Muscle of leg (tissue), 11 donors: ENCODE data around the gene SLC51B. TPM values are rescaled to one million over a fixed set of nuclear protein-coding genes. Genes with fewer than 3 reads are reported as not detected.
"Not testable (repeated sequence)": the region's sequence is repeated elsewhere in the genome, so short reads cannot be mapped to it uniquely, and the experiment has no call there.

Experiments
- DNase-seq: peaks from one replicate; pipeline ENCODE4 v3.0.0; 2013
- H3K27ac ChIP-seq: one replicate; pipeline ENCODE4 v1.5.1; 2013; ENCODE audit warnings: mild to moderate bottlenecking, low read length, control low read depth
- H3K27me3 ChIP-seq: one replicate; pipeline ENCODE4 v1.6.1; 2013; ENCODE audit warnings: low read length; ENCODE audit not compliant: control insufficient read depth, insufficient read depth
- H3K36me3 ChIP-seq: one replicate; pipeline ENCODE4 v1.6.1; 2013; ENCODE audit warnings: low read length; ENCODE audit not compliant: control insufficient read depth, insufficient read depth
- H3K4me1 ChIP-seq: one replicate; pipeline ENCODE4 v1.6.1; 2013; ENCODE audit warnings: low read length; ENCODE audit not compliant: control insufficient read depth, insufficient read depth
- H3K4me3 ChIP-seq: one replicate; pipeline ENCODE4 v1.5.1; 2013; ENCODE audit warnings: low read length, control low read depth
- H3K9me3 ChIP-seq: replicated peaks from 2 replicates; pipeline ENCODE4 v1.6.1; 2013; ENCODE audit warnings: low read depth, low read length; ENCODE audit not compliant: control insufficient read depth
- WGBS: methylation state at CpG from one replicate; pipeline ENCODE4 v1.1.5; 2013; ENCODE audit warnings: missing lambda C conversion rate; ENCODE audit not compliant: insufficient coverage; 5-methylcytosine and 5-hydroxymethylcytosine counted together
- polyA plus RNA-seq, 8 donors: library from polyadenylated mRNA; unstranded; fragments of 120-200 nt; gene quantifications; one replicate each; pipeline versions ENCODE4 v1.2.1 to v1.2.3, GENCODE V29; 2013; ENCODE audit warnings: inconsistent platforms in 1 of 8, low replicate concordance in 1 of 8; ENCODE audit not compliant: insufficient read length in 8 of 8, insufficient read depth in 1 of 8
- total RNA-seq: library from RNA; stranded (reverse); fragments of 120-200 nt; gene quantifications from one replicate; pipeline ENCODE4 v1.2.4, GENCODE V29; 2013

SLC51B gene
- total and polyA plus RNA-seq, 9 donors: 0.71 to 3.0 (median 1.5) TPM

- Histone ChIP-seq H3K4me3 (no peak overlapping the region), H3K36me3 (peaks cover 62% of the 10 kb centered on the region), H3K4me1 (peaks cover 13% of the 10 kb centered on the region), H3K9me3 (no peaks in the 10 kb centered on the region), H3K27me3 (no peaks in the 10 kb centered on the region), H3K27ac (no peak overlapping the region)
- DNase-seq: no peak
- WGBS: 89% methylated on average over 2 of the region's 6 CpGs
Observed at GRCh38 chr15:65096481-65097385, 51.5 kb downstream of the SLC51B start.

DNA sequence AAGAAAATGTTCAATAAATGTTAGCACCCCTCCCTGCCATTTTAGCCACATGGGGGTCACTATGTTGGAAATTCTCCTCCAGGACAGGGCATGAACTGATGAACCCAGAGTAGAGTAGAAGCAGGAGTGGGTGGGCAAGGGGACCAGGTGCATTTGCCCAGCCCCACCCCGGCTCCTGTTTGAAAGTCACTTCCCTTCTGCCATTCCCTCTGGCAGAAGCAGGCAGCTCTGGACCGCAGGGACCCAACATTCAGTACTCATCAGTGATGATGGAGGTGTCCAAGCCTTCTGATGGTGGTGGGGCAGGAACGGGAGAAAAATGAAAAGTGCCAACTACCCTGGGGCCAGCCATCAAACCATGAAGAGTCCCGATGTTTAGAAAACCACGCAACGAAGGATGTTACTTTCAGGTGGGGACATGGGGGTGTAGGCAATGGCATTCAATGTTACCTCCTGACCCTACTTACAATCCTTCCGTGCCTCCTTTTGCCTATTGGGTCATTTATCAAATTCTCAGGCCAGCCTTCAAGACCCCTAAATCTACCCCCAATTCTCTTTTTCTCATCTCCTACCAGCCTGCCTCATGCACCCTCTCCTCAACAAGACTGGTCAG lies 52.6 kb downstream of the SLC51B start:
- Histone ChIP-seq H3K27me3 (no peaks in the 10 kb centered on the region), H3K36me3 (peaks cover 62% of the 10 kb centered on the region), H3K9me3 (no peaks in the 10 kb centered on the region), H3K4me3 (no peak overlapping the region), H3K4me1 (peaks cover 5% of the 10 kb centered on the region), H3K27ac (no peak overlapping the region)
- 89% methylated on average over 3 of the region's 7 CpGs for WGBS
- no peak for DNase-seq

DNA sequence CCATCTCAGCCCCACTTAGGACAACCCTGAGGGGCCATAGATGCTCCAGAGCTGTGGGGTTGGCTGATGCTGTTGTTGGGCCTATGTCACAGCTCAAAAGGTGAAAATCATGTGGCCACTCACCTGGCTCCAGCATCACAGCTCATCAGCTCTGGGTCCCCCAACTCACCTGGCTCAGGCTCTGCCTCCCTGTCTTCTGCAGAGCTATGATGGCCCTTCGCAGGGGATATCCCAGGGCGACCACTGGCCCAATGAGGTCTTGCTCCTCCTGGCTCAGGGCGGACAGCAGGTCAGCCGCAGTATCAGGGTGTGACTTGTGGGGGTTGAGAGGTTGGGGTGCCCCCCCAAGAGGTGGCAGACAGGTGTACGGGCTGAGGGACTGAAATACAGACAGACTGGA lies 54.1 kb downstream of the SLC51B start:
- WGBS: 96% methylated on average over 4 of the region's 5 CpGs
- no peak for DNase-seq
- Histone ChIP-seq H3K36me3 (peaks cover 67% of the 10 kb centered on the region), H3K4me1 (peaks cover 5% of the 10 kb centered on the region), H3K4me3 (no peak overlapping the region), H3K27ac (no peak overlapping the region), H3K9me3 (no peaks in the 10 kb centered on the region), H3K27me3 (no peaks in the 10 kb centered on the region)

- peaks cover 69% of the 10 kb centered on the region for H3K36me3 ChIP-seq
- H3K27me3 ChIP-seq, H3K27ac ChIP-seq, H3K9me3 ChIP-seq, H3K4me1 ChIP-seq, DNase-seq, H3K4me3 ChIP-seq: not testable (repeated sequence)
- WGBS: 91% methylated on average over 4 of the region's 10 CpGs
Observed at GRCh38 chr15:65099801-65100200, 54.6 kb downstream of the SLC51B start.

GRCh38 chr15:65100442-65100841 lies 55.3 kb downstream of the SLC51B start:
- no peaks in the 10 kb centered on the region for H3K9me3 ChIP-seq
- peaks cover 5% of the 10 kb centered on the region for H3K4me1 ChIP-seq
- no CpG with 5 or more reads among the region's 7 CpGs for WGBS
- no peak overlapping the region for H3K4me3 ChIP-seq
- H3K36me3 ChIP-seq: peaks cover 72% of the 10 kb centered on the region
- no peak for DNase-seq
- H3K27me3 ChIP-seq: no peaks in the 10 kb centered on the region
- no peak overlapping the region for H3K27ac ChIP-seq

- peaks cover 69% of the 10 kb centered on the region for H3K36me3 ChIP-seq
- H3K9me3 ChIP-seq: no peaks in the 10 kb centered on the region
- DNase-seq: peak; percentile 84
- no peaks in the 10 kb centered on the region for H3K27me3 ChIP-seq
- H3K4me1 ChIP-seq: peaks cover 5% of the 10 kb centered on the region
- no peak overlapping the region for H3K4me3 ChIP-seq
- 32% methylated on average over 8 of the region's 9 CpGs for WGBS
- no peak overlapping the region for H3K27ac ChIP-seq
Observed at GRCh38 chr15:65101411-65101890, 56.3 kb downstream of the SLC51B start.

GRCh38 chr15:65101891-65102708 lies 56.9 kb downstream of the SLC51B start:
- Histone ChIP-seq H3K4me1 (peaks cover 3% of the 10 kb centered on the region), H3K27me3 (no peaks in the 10 kb centered on the region), H3K4me3 (no peak overlapping the region), H3K36me3 (peaks cover 65% of the 10 kb centered on the region), H3K27ac (no peak overlapping the region), H3K9me3 (no peaks in the 10 kb centered on the region)
- DNase-seq: no peak
- WGBS: 38% methylated on average over 75 of the region's 75 CpGs

DNA sequence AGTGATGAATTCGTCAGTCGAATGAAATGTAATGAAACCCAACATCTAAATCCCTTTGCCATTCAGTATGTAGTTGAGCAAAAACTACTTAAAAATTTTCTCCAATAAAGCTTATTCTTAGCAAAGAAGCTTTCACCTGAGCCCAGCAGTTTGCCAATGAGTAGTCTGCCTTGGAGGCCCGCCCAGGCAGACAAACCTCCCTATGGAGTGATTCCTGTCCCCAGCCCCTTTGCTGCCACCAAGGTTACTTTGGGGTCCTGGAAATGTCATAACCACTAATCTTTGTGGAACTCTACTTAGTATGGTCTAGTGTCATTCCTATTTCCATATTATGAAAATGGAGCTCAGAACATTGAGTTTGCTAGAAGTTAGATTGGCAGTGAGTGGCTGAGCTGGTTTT lies 57.7 kb downstream of the SLC51B start:
- WGBS: no CpG with 5 or more reads among the region's 3 CpGs
- peaks cover 56% of the 10 kb centered on the region for H3K36me3 ChIP-seq

More for the DNA sequence above, 57.7 kb downstream of the SLC51B start:
- H3K27ac ChIP-seq: no peak overlapping the region
- no peak overlapping the region for H3K4me3 ChIP-seq
- H3K4me1 ChIP-seq: peaks cover 2% of the 10 kb centered on the region
- no peak for DNase-seq
- no peaks in the 10 kb centered on the region for H3K27me3 ChIP-seq
- H3K9me3 ChIP-seq: no peaks in the 10 kb centered on the region
